ENCODE results near the gene SOX6. TPM values are rescaled to one million over a fixed set of nuclear protein-coding genes. Genes with fewer than 3 reads are reported as not detected.
A peak's percentile ranks its signal among the peaks of the same experiment; 100 is the strongest.

Gene SOX6
- total and polyA plus RNA-seq, 2 donors (not counting 1 experiment from before 2014, with no cell fraction given) = 3.0 to 5.1 TPM

- H3K36me3 ChIP-seq (ENCODE audit: control insufficient read depth, insufficient read depth, low read length) = no peaks in the 10 kb centered on the region
- H4K20me1 ChIP-seq (ENCODE audit: control insufficient read depth, extremely low read depth, insufficient read depth, low read length) = no peaks in the 10 kb centered on the region
- no peaks in the 10 kb centered on the region for H3K27me3 ChIP-seq (ENCODE audit: control insufficient read depth, insufficient read depth, low read length)
- H3K79me2 ChIP-seq (ENCODE audit: control insufficient read depth, insufficient read depth, low read length) = no peaks in the 10 kb centered on the region
- no peaks in the 10 kb centered on the region for H3K4me1 ChIP-seq (ENCODE audit: control insufficient read depth, extremely low read depth, insufficient read depth, low read length)
- no peaks in the 10 kb centered on the region for H3K9me3 ChIP-seq (ENCODE audit: control insufficient read depth, insufficient read depth, low read depth, low read length)
- H3K9ac ChIP-seq (ENCODE audit: insufficient read depth, low read length) = no peak overlapping the region
- no peak for TF ChIP-seq CTCF (conservative IDR thresholded peaks at IDR 0.05 in 1 of 2, IDR thresholded peaks at IDR 0.05 in 1 of 2; ENCODE audit: low read depth in 1 of 2, low read length in 2 of 2)
- TF ChIP-seq EZH2 (IDR thresholded peaks at IDR 0.05; ENCODE audit: low read length, missing control alignments) = no peak
- no peak overlapping the region for H2AFZ ChIP-seq (ENCODE audit: low read length)
- H3K4me3 ChIP-seq (replicated peaks in 1 of 4; ENCODE audit: control extremely low read depth in 1 of 4, insufficient read depth in 1 of 4, low read depth in 3 of 4, low read length in 4 of 4) = no peak overlapping the region
- H3K27ac ChIP-seq (ENCODE audit: insufficient read depth, low read length) = no peak overlapping the region
- no peak overlapping the region for H3K4me2 ChIP-seq (ENCODE audit: extremely low read depth, insufficient read depth, low read length)
- DNase-seq (ENCODE audit: low read depth in 2 of 2) = no peak
These were observed 413.4 kb downstream of the SOX6 start for GRCh38 chr11:15942936-15943335.

GRCh38 chr11:15942126-15942525 lies 414.2 kb downstream of the SOX6 start:
- TF ChIP-seq EZH2 (IDR thresholded peaks at IDR 0.05; ENCODE audit: low read length, missing control alignments) = no peak
- no peak for TF ChIP-seq CTCF (conservative IDR thresholded peaks at IDR 0.05 in 1 of 2, IDR thresholded peaks at IDR 0.05 in 1 of 2; ENCODE audit: low read depth in 1 of 2, low read length in 2 of 2)
- Histone ChIP-seq H3K9me3 (ENCODE audit: control insufficient read depth, insufficient read depth, low read depth, low read length) (no peaks in the 10 kb centered on the region), H3K9ac (ENCODE audit: insufficient read depth, low read length) (no peak overlapping the region), H3K4me1 (ENCODE audit: control insufficient read depth, extremely low read depth, insufficient read depth, low read length) (peaks cover 2% of the 10 kb centered on the region), H3K79me2 (ENCODE audit: control insufficient read depth, insufficient read depth, low read length) (no peaks in the 10 kb centered on the region), H2AFZ (ENCODE audit: low read length) (no peak overlapping the region), H3K27me3 (ENCODE audit: control insufficient read depth, insufficient read depth, low read length) (no peaks in the 10 kb centered on the region), H3K27ac (ENCODE audit: insufficient read depth, low read length) (no peak overlapping the region), H4K20me1 (ENCODE audit: control insufficient read depth, extremely low read depth, insufficient read depth, low read length) (no peaks in the 10 kb centered on the region), H3K36me3 (ENCODE audit: control insufficient read depth, insufficient read depth, low read length) (no peaks in the 10 kb centered on the region), H3K4me2 (ENCODE audit: extremely low read depth, insufficient read depth, low read length) (no peak overlapping the region), H3K4me3 (replicated peaks in 1 of 4; ENCODE audit: control extremely low read depth in 1 of 4, insufficient read depth in 1 of 4, low read depth in 3 of 4, low read length in 4 of 4) (no peak overlapping the region)
- no peak for DNase-seq (ENCODE audit: low read depth in 2 of 2)

- Histone ChIP-seq H3K9ac (ENCODE audit: insufficient read depth, low read length) (no peak overlapping the region), H3K4me3 (replicated peaks in 1 of 4; ENCODE audit: control extremely low read depth in 1 of 4, insufficient read depth in 1 of 4, low read depth in 3 of 4, low read length in 4 of 4) (no peak overlapping the region), H3K27ac (ENCODE audit: insufficient read depth, low read length) (no peak overlapping the region), H4K20me1 (ENCODE audit: control insufficient read depth, extremely low read depth, insufficient read depth, low read length) (no peaks in the 10 kb centered on the region), H3K9me3 (ENCODE audit: control insufficient read depth, insufficient read depth, low read depth, low read length) (no peaks in the 10 kb centered on the region), H3K4me1 (ENCODE audit: control insufficient read depth, extremely low read depth, insufficient read depth, low read length) (peaks cover 2% of the 10 kb centered on the region), H2AFZ (ENCODE audit: low read length) (no peak overlapping the region), H3K79me2 (ENCODE audit: control insufficient read depth, insufficient read depth, low read length) (no peaks in the 10 kb centered on the region), H3K27me3 (ENCODE audit: control insufficient read depth, insufficient read depth, low read length) (no peaks in the 10 kb centered on the region), H3K36me3 (ENCODE audit: control insufficient read depth, insufficient read depth, low read length) (no peaks in the 10 kb centered on the region), H3K4me2 (ENCODE audit: extremely low read depth, insufficient read depth, low read length) (no peak overlapping the region)
- DNase-seq (ENCODE audit: low read depth in 2 of 2) = peak in 1 of 2 donors; percentile 50
- TF ChIP-seq CTCF (conservative IDR thresholded peaks at IDR 0.05 in 1 of 2, IDR thresholded peaks at IDR 0.05 in 1 of 2; ENCODE audit: low read depth in 1 of 2, low read length in 2 of 2) (peak; percentile 42 to 53), EZH2 (IDR thresholded peaks at IDR 0.05; ENCODE audit: low read length, missing control alignments) (no peak)
These were observed 415.1 kb downstream of the SOX6 start for GRCh38 chr11:15941206-15941770.

Data from fibroblast of lung (primary cell).